HFF-Myc (cell line): ENCODE measurements around the gene CAB39L.

ENCODE experiments used
- DNase-seq: peaks from one replicate; pipeline ENCODE4 v3.0.0-alpha.2; 2011; ENCODE audit warnings: low read depth; ENCODE audit errors: extremely low read depth
- H3K4me3 ChIP-seq: replicated peaks from 2 replicates; pipeline ENCODE4 v1.5.1; 2011; ENCODE audit warnings: low read depth, mild to moderate bottlenecking, control low read depth, low read length
- CTCF ChIP-seq: IDR thresholded peaks from 2 replicates; pipeline ENCODE4 v1.5.1; 2012; ENCODE audit warnings: mild to moderate bottlenecking, low read depth, low read length, control low read depth; ENCODE audit errors: missing control alignments

The CAB39L gene

GRCh38 chr13:49373716-49374115, 70.1 kb downstream of the CAB39L start:
- no peak for TF ChIP-seq CTCF
- no peak for DNase-seq

GRCh38 chr13:49371943-49372613, 71.8 kb downstream of the CAB39L start:
- TF ChIP-seq CTCF, result no peak
- DNase-seq, result no peak
- no peak overlapping the region for H3K4me3 ChIP-seq

More at GRCh38 chr13:49373716-49374115, 70.1 kb downstream of the CAB39L start:
- no peak overlapping the region for H3K4me3 ChIP-seq

GRCh38 chr13:49370371-49370770, 73.5 kb downstream of the CAB39L start:
- no peak for TF ChIP-seq CTCF
- DNase-seq, result no peak
- no peak overlapping the region for H3K4me3 ChIP-seq

- H3K4me3 ChIP-seq, result no peak overlapping the region
- TF ChIP-seq CTCF, result no peak
- no peak for DNase-seq
These were observed 74.0 kb downstream of the CAB39L start for GRCh38 chr13:49369866-49370265.

GRCh38 chr13:49368688-49369087, 75.2 kb downstream of the CAB39L start:
- DNase-seq, result no peak
- TF ChIP-seq CTCF, result no peak
- no peak overlapping the region for H3K4me3 ChIP-seq

GRCh38 chr13:49367640-49368422, 76.0 kb downstream of the CAB39L start:
- TF ChIP-seq CTCF, result no peak
- H3K4me3 ChIP-seq, result no peak overlapping the region
- DNase-seq, result no peak
